Gastrocnemius medialis (tissue), 4 donors: Measurements from ENCODE around the gene PPT2. TPM values are rescaled to one million over a fixed set of nuclear protein-coding genes. Genes with fewer than 3 reads are reported as not detected.

ENCODE experiments used
- ATAC-seq, 2 donors: fragments of 150-250 bp; one replicate each; pipeline ENCODE4 v1.9.1; 2016
- DNase-seq, 2 donors: peaks; one replicate each; pipeline ENCODE4 v3.0.0-alpha.2; 2019
- H3K27ac ChIP-seq, 4 donors: fragments of 200-600 bp; sonication (generic); 1 replicate in 1 of 4; 2 replicates in 3 of 4; pipeline ENCODE4 v1.5.1; 2016 to 2018; ENCODE audit warnings: mild to moderate bottlenecking in 2 of 4, moderate library complexity in 1 of 4
- H3K27me3 ChIP-seq, 3 donors: fragments of 200-600 bp; sonication (generic) in 2 of 3; 1 replicate in 1 of 3; 2 replicates in 2 of 3; pipeline versions ENCODE4 v1.5.1 to v1.6.0; 2016 to 2019; ENCODE audit warnings: mild to moderate bottlenecking in 1 of 3, moderate library complexity in 1 of 3
- H3K36me3 ChIP-seq, 2 donors: fragments of 200-600 bp; sonication (generic) in 1 of 2; one replicate each; pipeline ENCODE4 v1.5.1; 2017 to 2018
- H3K4me1 ChIP-seq, 2 donors: fragments of 200-600 bp; sonication (generic) in 1 of 2; one replicate each; pipeline ENCODE4 v1.5.1; 2016 to 2017; ENCODE audit warnings: mild to moderate bottlenecking in 2 of 2
- H3K4me3 ChIP-seq, 4 donors: fragments of 200-600 bp; sonication (generic) in 3 of 4; 1 replicate in 1 of 4; 2 replicates in 3 of 4; pipeline ENCODE4 v1.5.1; 2016 to 2019; ENCODE audit warnings: mild to moderate bottlenecking in 2 of 4
- H3K9me3 ChIP-seq, 3 donors: fragments of 200-600 bp; sonication (generic) in 2 of 3; 1 replicate in 1 of 3; 2 replicates in 2 of 3; pipeline ENCODE4 v1.5.1; 2016 to 2019
- CTCF ChIP-seq, 5 experiments: fragments of 450-650 bp in 3 of 5; fragments of 200-600 bp in 2 of 5; sonication (generic) in 2 of 5; IDR thresholded peaks in 4 of 5; conservative IDR thresholded peaks in 1 of 5; 1 replicate in 4 of 5; 2 replicates in 1 of 5; pipeline ENCODE4 v1.5.1; 2016 to 2019; ENCODE audit warnings: antibody characterized with exemption in 5 of 5, mild to moderate bottlenecking in 3 of 5, moderate library complexity in 3 of 5
- POLR2A ChIP-seq, 2 donors: fragments of 450-650 bp; IDR thresholded peaks; one replicate each; pipeline ENCODE4 v1.6.1; 2017; ENCODE audit warnings: antibody characterized with exemption in 2 of 2, mild to moderate bottlenecking in 2 of 2, moderate library complexity in 2 of 2
- in situ Hi-C, 4 donors: fragments of 200-750 bp; cut with MboI; loops; one replicate each; pipeline versions ENCODE4 v1.15.0 to v1.8.0; 2017; ENCODE audit warnings: low sequenced_read_pairs in 4 of 4
- intact Hi-C: fragments of 100-400 bp; cut with DNase I; formaldehyde crosslinking; loops from one replicate; pipeline ENCODE4 v1.15.1; 2023; ENCODE audit warnings: low total_unique reads
- total RNA-seq, 4 donors: library from RNA; depleted of rRNA; stranded (reverse); fragments of >200 nt; gene quantifications; one replicate each; pipeline versions ENCODE4 v1.1.0 to v1.2.3, GENCODE V29; 2016

The PPT2 gene
- total RNA-seq, 4 donors from 2014 or later = 16.2 to 72.7 (median 21.4) TPM

DNA sequence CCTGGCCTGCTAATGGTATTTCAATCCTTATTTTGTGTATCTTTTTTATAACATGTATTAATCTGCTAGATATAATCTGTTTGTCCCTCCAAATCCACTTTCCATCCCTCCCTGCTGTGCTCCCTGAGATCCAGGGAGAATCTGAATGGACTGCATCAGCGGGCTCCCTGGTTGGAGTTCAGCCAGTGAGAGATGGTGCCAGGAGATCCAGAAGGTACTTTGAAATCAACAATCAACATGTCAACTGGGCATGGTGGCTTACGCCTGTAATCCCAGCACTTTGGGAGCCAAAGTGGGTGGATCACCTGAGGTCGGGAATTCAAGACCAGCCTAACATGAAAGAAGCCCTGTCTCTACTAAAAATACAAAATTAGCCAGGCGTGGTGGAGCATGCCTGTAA, 30.3 kb upstream of the PPT2 start:
- Histone ChIP-seq H3K4me3 (no peak overlapping the region), H3K27me3 (no peaks in the 10 kb centered on the region), H3K36me3 (peaks cover 0 to 80% of the 10 kb centered on the region in 2 donors), H3K27ac (no peak overlapping the region), H3K4me1 (peaks cover 15 to 19% of the 10 kb centered on the region in 2 donors), H3K9me3 (no peaks in the 10 kb centered on the region)
- no peak for TF ChIP-seq POLR2A (IDR thresholded peaks at IDR 0.05)
- TF ChIP-seq CTCF (IDR thresholded peaks at IDR 0.05 in 4 of 5, conservative IDR thresholded peaks at IDR 0.05 in 1 of 5) = no peak
- in situ Hi-C loops (loop anchor here in 1 of 4 donors (10.0 kb wide), 1 partner anchor 71 kb away; the partner anchor contains the start of genes GPSM3 and PBX2), intact Hi-C loops (no loop called here)
- DNase-seq = no peak
- ATAC-seq = no peak

DNA sequence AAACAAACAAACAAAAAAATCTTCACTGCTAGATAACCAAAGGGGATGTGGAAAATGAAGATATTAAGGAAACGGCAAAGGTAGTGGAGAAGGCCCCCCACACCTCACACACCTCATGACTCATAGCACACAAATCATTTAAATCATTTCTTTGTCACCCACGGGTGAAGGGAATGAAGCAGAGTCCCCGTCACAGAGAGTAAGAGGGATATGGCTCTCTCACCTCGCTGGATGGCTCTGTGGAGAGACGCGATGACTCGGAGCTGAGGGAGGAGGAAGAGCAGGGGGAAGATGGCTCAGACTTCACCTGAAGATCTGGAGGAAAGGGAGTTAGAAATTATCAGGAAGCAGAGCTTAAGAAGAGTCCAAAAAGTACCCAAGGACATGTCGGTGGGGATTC, 27.1 kb upstream of the PPT2 start:
- ATAC-seq (no peak), DNase-seq (no peak)
- no peaks in the 10 kb centered on the region for H3K9me3 ChIP-seq
- peaks cover 24 to 26% of the 10 kb centered on the region in 2 donors for H3K4me1 ChIP-seq
- peaks cover 0 to 49% of the 10 kb centered on the region in 2 donors for H3K36me3 ChIP-seq
- H3K27me3 ChIP-seq = no peaks in the 10 kb centered on the region
- TF ChIP-seq CTCF (IDR thresholded peaks at IDR 0.05 in 4 of 5, conservative IDR thresholded peaks at IDR 0.05 in 1 of 5) (no peak), POLR2A (IDR thresholded peaks at IDR 0.05) (no peak)
- intact Hi-C loops = loop anchor here (5.0 kb wide), 1 partner anchor 1075 kb away; the partner anchor contains the start of genes HSD17B8, RXRB and SLC39A7
- peak overlapping the region in 2 of 4 donors; percentile 92 for H3K27ac ChIP-seq
- in situ Hi-C loops = loop anchor here in 3 of 4 donors (5.0 to 25.0 kb wide), 3 partner anchors 65 to 165 kb away; partner anchors contain the start of genes GPSM3 (in 2 of the 3), PBX2 (in 2 of the 3), DXO (in 1 of the 3) and NELFE (in 1 of the 3)
- H3K4me3 ChIP-seq = peak overlapping the region; percentile 91 to 99 (median 96)

DNA sequence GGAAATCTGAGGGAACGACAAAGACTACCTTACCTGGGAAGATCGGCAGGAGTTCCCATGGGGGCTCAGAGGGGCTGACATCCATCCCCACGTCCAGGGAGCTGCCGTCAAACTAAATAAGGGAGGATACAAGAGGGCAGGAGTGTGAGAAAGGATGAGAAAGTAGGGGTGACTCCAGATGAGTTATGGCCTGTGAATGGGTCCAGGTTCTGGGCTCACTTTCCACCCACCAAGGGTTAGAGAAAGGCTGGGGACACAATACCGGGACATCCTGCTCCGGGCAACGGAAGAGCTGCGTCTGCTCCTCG, 26.6 kb upstream of the PPT2 start:
- peaks cover 0 to 45% of the 10 kb centered on the region in 2 donors for H3K36me3 ChIP-seq
- peaks cover 24 to 26% of the 10 kb centered on the region in 2 donors for H3K4me1 ChIP-seq
- in situ Hi-C loops (loop anchor here in 3 of 4 donors (5.0 to 25.0 kb wide), 3 partner anchors 65 to 165 kb away; partner anchors contain the start of genes GPSM3 (in 2 of the 3), PBX2 (in 2 of the 3), DXO (in 1 of the 3) and NELFE (in 1 of the 3)), intact Hi-C loops (loop anchor here (5.0 kb wide), 1 partner anchor 1075 kb away; the partner anchor contains the start of genes HSD17B8, RXRB and SLC39A7)
- no peaks in the 10 kb centered on the region for H3K27me3 ChIP-seq
- TF ChIP-seq CTCF (IDR thresholded peaks at IDR 0.05 in 4 of 5, conservative IDR thresholded peaks at IDR 0.05 in 1 of 5) = no peak
- no peak for TF ChIP-seq POLR2A (IDR thresholded peaks at IDR 0.05)
- H3K27ac ChIP-seq = peak overlapping the region; percentile 89 to 93 (median 92)
- DNase-seq = no peak
- no peak for ATAC-seq
- no peaks in the 10 kb centered on the region for H3K9me3 ChIP-seq
- H3K4me3 ChIP-seq = peak overlapping the region; percentile 91 to 99 (median 96)

DNA sequence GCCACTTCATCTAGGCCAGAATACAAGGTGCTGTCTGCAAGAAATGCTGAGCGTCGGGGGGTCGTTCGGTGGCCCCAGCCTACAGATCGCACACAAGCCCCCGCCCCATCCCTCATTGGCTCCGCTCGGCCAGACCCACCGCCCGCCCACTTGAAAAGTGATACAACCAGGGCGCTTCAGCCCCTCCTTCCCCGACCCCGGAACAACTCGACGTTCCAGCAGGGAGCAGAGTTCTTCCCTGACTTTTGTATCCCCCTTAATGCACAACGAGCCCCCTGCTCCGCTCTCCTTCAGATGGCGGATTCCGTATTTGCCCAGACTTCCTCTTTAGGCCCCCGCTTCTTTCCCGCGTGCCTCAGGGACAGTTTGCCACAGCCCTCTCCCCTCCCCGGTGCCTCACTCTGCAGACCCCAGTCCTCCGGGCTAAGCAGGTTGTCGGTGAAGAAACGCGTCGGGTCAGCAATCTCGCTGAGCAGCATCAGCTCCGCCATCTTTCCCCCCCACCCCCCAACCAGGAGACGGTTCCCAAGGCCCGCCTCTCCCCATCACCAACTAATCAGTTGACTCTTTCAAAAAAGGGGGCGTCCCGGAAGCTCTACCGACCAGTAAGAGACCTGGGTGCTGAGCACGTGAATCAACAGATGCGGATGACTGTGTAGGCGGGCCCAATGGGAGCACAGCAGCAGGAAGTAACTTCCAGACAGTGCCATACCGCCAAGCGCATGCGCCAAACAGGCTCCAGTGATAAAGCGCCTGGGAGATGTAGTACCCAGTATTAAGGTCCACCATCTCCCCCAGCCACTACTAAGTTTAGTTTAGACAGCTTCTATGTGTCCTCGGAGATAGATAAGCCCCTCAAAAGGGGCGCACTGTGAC, 26.0 kb upstream of the PPT2 start, which contains the start of gene ATF6B:
TSS of gene ATF6B (minus strand) at position 530 of the 876 bp plus-strand sequence. CDS start at position 491, 39 bp downstream.
- TF ChIP-seq POLR2A (IDR thresholded peaks at IDR 0.05) (peak; percentile 57 to 67), CTCF (IDR thresholded peaks at IDR 0.05 in 4 of 5, conservative IDR thresholded peaks at IDR 0.05 in 1 of 5) (no peak)
- intact Hi-C loops = loop anchor here (1.0 to 5.0 kb wide), 2 partner anchors 67 to 1074 kb away; partner anchors contain the start of genes HSD17B8, RXRB and SLC39A7

More for the DNA sequence above, 26.0 kb upstream of the PPT2 start, which contains the start of gene ATF6B:
- H3K27ac ChIP-seq = peak within 1 kb of the TSS; percentile 89 to 93 (median 92)
- peaks cover 0 to 40% of the 10 kb centered on the region in 2 donors for H3K36me3 ChIP-seq
- DNase-seq (peak; percentile 100), ATAC-seq (peak; percentile 95 to 96)
- H3K27me3 ChIP-seq = no peaks in the 10 kb centered on the region
- peak within 1 kb of the TSS; percentile 91 to 99 (median 96) for H3K4me3 ChIP-seq
- in situ Hi-C loops = loop anchor here in 3 of 4 donors (5.0 to 25.0 kb wide), 3 partner anchors 64 to 166 kb away; partner anchors contain the start of genes GPSM3 (in 2 of the 3), PBX2 (in 2 of the 3), DXO (in 1 of the 3) and NELFE (in 1 of the 3)
- H3K4me1 ChIP-seq = peaks cover 24 to 26% of the 10 kb centered on the region in 2 donors
- H3K9me3 ChIP-seq = no peaks in the 10 kb centered on the region
